ENCODE data around the gene ACACA.

DNA sequence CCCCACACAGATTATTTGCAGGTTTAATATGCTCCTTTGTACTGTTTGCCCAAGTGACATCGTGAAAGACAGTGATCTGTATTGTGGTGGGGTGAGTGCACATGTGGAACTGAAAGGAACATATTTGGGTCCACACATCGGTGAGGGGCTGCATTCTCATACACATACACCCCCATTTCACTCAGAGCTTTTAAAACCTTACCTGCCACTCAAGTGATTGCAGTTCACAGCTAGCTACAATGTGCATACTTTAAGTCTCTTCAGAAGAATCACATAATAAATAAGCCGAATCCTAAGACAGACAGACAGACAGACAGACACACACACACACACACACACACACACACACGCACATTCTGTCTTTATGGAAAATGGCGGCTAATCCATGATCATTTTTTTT lies 355.3 kb downstream of the ACACA start:
- TF ChIP-seq, protein P1, sequence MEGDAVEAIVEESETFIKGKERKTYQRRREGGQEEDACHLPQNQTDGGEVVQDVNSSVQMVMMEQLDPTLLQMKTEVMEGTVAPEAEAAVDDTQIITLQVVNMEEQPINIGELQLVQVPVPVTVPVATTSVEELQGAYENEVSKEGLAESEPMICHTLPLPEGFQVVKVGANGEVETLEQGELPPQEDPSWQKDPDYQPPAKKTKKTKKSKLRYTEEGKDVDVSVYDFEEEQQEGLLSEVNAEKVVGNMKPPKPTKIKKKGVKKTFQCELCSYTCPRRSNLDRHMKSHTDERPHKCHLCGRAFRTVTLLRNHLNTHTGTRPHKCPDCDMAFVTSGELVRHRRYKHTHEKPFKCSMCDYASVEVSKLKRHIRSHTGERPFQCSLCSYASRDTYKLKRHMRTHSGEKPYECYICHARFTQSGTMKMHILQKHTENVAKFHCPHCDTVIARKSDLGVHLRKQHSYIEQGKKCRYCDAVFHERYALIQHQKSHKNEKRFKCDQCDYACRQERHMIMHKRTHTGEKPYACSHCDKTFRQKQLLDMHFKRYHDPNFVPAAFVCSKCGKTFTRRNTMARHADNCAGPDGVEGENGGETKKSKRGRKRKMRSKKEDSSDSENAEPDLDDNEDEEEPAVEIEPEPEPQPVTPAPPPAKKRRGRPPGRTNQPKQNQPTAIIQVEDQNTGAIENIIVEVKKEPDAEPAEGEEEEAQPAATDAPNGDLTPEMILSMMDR (IDR thresholded peaks at IDR 0.05), result no peak
- TF ChIP-seq POLR2A (IDR thresholded peaks at IDR 0.05), result no peak

Data from adrenal gland (tissue), 5 donors.